ENCODE data around the gene KRTAP9-1. TPM values are rescaled to one million over a fixed set of nuclear protein-coding genes. Genes with fewer than 3 reads are reported as not detected.

The KRTAP9-1 gene
- total and polyA plus RNA-seq, 2 donors (not counting 1 experiment from before 2014, with no cell fraction given): not detected

- Histone ChIP-seq H3K27ac (ENCODE audit: insufficient read depth, low read length) (no peak overlapping the region), H3K79me2 (ENCODE audit: control insufficient read depth, insufficient read depth, low read length) (no peaks in the 10 kb centered on the region), H3K36me3 (ENCODE audit: control insufficient read depth, insufficient read depth, low read length) (no peaks in the 10 kb centered on the region), H3K4me1 (ENCODE audit: control insufficient read depth, extremely low read depth, insufficient read depth, low read length) (no peaks in the 10 kb centered on the region), H3K4me3 (replicated peaks in 1 of 4; ENCODE audit: control extremely low read depth in 1 of 4, insufficient read depth in 1 of 4, low read depth in 3 of 4, low read length in 4 of 4) (no peak overlapping the region), H3K9ac (ENCODE audit: insufficient read depth, low read length) (no peak overlapping the region), H3K4me2 (ENCODE audit: extremely low read depth, insufficient read depth, low read length) (no peak overlapping the region), H3K27me3 (ENCODE audit: control insufficient read depth, insufficient read depth, low read length) (no peaks in the 10 kb centered on the region), H2AFZ (ENCODE audit: low read length) (no peak overlapping the region), H4K20me1 (ENCODE audit: control insufficient read depth, extremely low read depth, insufficient read depth, low read length) (no peaks in the 10 kb centered on the region), H3K9me3 (ENCODE audit: control insufficient read depth, insufficient read depth, low read depth, low read length) (no peaks in the 10 kb centered on the region)
- TF ChIP-seq CTCF (conservative IDR thresholded peaks at IDR 0.05 in 1 of 2, IDR thresholded peaks at IDR 0.05 in 1 of 2; ENCODE audit: low read depth in 1 of 2, low read length in 2 of 2) (no peak), EZH2 (IDR thresholded peaks at IDR 0.05; ENCODE audit: low read length, missing control alignments) (no peak)
- no peak for DNase-seq (ENCODE audit: low read depth in 2 of 2)
Observed at GRCh38 chr17:41196068-41196467, 6.4 kb downstream of the KRTAP9-1 start.

GRCh38 chr17:41199421-41200078, 9.9 kb downstream of the KRTAP9-1 start:
- TF ChIP-seq CTCF (conservative IDR thresholded peaks at IDR 0.05 in 1 of 2, IDR thresholded peaks at IDR 0.05 in 1 of 2; ENCODE audit: low read depth in 1 of 2, low read length in 2 of 2): no peak
- no peak for TF ChIP-seq EZH2 (IDR thresholded peaks at IDR 0.05; ENCODE audit: low read length, missing control alignments)
- H3K9ac ChIP-seq (ENCODE audit: insufficient read depth, low read length): no peak overlapping the region

GRCh38 chr17:41211845-41212466, 22.3 kb downstream of the KRTAP9-1 start:
- Histone ChIP-seq H3K4me2 (ENCODE audit: extremely low read depth, insufficient read depth, low read length) (no peak overlapping the region), H3K9me3 (ENCODE audit: control insufficient read depth, insufficient read depth, low read depth, low read length) (no peaks in the 10 kb centered on the region), H3K27me3 (ENCODE audit: control insufficient read depth, insufficient read depth, low read length) (no peaks in the 10 kb centered on the region), H3K36me3 (ENCODE audit: control insufficient read depth, insufficient read depth, low read length) (no peaks in the 10 kb centered on the region), H4K20me1 (ENCODE audit: control insufficient read depth, extremely low read depth, insufficient read depth, low read length) (no peaks in the 10 kb centered on the region), H2AFZ (ENCODE audit: low read length) (no peak overlapping the region), H3K9ac (ENCODE audit: insufficient read depth, low read length) (no peak overlapping the region), H3K4me3 (replicated peaks in 1 of 4; ENCODE audit: control extremely low read depth in 1 of 4, insufficient read depth in 1 of 4, low read depth in 3 of 4, low read length in 4 of 4) (no peak overlapping the region), H3K4me1 (ENCODE audit: control insufficient read depth, extremely low read depth, insufficient read depth, low read length) (no peaks in the 10 kb centered on the region), H3K27ac (ENCODE audit: insufficient read depth, low read length) (no peak overlapping the region), H3K79me2 (ENCODE audit: control insufficient read depth, insufficient read depth, low read length) (no peaks in the 10 kb centered on the region)
- no peak for TF ChIP-seq EZH2 (IDR thresholded peaks at IDR 0.05; ENCODE audit: low read length, missing control alignments)
- peak in 1 of 2 donors; percentile 40 for DNase-seq (ENCODE audit: low read depth in 2 of 2)

More at GRCh38 chr17:41199421-41200078, 9.9 kb downstream of the KRTAP9-1 start:
- no peaks in the 10 kb centered on the region for H3K79me2 ChIP-seq (ENCODE audit: control insufficient read depth, insufficient read depth, low read length)
- no peak overlapping the region for H3K27ac ChIP-seq (ENCODE audit: insufficient read depth, low read length)
- no peaks in the 10 kb centered on the region for H3K36me3 ChIP-seq (ENCODE audit: control insufficient read depth, insufficient read depth, low read length)
- no peaks in the 10 kb centered on the region for H3K4me1 ChIP-seq (ENCODE audit: control insufficient read depth, extremely low read depth, insufficient read depth, low read length)
- H3K4me2 ChIP-seq (ENCODE audit: extremely low read depth, insufficient read depth, low read length): no peak overlapping the region
- H4K20me1 ChIP-seq (ENCODE audit: control insufficient read depth, extremely low read depth, insufficient read depth, low read length): no peaks in the 10 kb centered on the region
- H3K27me3 ChIP-seq (ENCODE audit: control insufficient read depth, insufficient read depth, low read length): no peaks in the 10 kb centered on the region
- DNase-seq (ENCODE audit: low read depth in 2 of 2): no peak
- no peaks in the 10 kb centered on the region for H3K9me3 ChIP-seq (ENCODE audit: control insufficient read depth, insufficient read depth, low read depth, low read length)
- no peak overlapping the region for H3K4me3 ChIP-seq (replicated peaks in 1 of 4; ENCODE audit: control extremely low read depth in 1 of 4, insufficient read depth in 1 of 4, low read depth in 3 of 4, low read length in 4 of 4)
- H2AFZ ChIP-seq (ENCODE audit: low read length): no peak overlapping the region
